NCI-H748 (cell line): ENCODE data around the gene PCDHA13.
"Not testable (repeated sequence)": the region's sequence is repeated elsewhere in the genome, so short reads cannot be mapped to it uniquely, and the experiment has no call there.

Source experiments
- DNase-seq: peaks from one replicate; lab custom pipeline; 2025; ENCODE audit not compliant: unreplicated experiment; lab: John Stamatoyannopoulos, UW

The PCDHA13 gene

GRCh38 chr5:140881889-140882590 lies at the start of gene PCDHA13:
Gene PCDHA13 (plus strand): TSS chr5:140882124. CDS start chr5:140882269, 145 bp downstream.
- DNase-seq, result peak; percentile 93

DNA sequence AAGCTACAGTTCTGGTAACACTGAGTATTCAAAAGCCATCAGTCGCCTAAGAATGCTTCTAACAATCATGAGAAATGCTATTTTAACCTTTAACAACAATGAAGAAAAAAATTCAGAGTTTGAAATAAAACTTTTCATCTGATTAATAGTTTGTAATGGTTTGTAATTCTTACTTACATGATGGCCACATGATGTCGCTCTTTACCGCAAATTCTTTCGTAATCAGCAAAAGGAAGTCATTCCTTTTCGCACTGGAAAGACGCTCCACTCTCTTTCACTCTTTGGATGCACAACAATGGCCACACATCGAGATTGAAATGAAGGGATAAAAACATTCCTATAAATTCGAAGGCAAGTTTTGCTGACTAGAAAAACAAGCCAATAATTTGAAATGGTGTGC lies 47.9 kb upstream of the PCDHA13 start, which contains the start of gene PCDHA7:
Gene PCDHA7 (plus strand): TSS at position 277 of the 400 bp plus-strand sequence. CDS start 115 bp downstream, at position 392.
- DNase-seq, result no peak

DNA sequence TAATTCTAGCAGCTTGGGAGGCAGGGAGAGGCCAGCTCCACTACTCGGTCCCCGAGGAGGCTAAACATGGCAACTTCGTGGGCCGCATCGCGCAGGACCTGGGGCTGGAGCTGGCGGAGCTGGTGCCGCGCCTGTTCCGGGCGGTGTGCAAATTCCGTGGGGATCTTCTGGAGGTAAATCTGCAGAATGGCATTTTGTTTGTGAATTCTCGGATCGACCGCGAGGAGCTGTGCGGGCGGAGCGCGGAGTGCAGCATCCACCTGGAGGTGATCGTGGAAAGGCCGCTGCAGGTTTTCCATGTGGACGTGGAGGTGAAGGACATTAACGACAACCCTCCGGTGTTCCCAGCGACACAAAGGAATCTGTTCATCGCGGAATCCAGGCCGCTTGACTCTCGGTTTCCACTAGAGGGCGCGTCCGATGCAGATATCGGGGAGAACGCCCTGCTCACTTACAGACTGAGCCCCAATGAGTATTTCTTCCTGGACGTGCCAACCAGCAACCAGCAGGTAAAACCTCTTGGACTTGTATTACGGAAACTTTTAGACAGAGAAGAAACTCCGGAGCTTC lies 47.4 kb upstream of the PCDHA13 start:
- not testable (repeated sequence) for DNase-seq

- DNase-seq, result no peak
Measured at GRCh38 chr5:140835622-140836510, 46.1 kb upstream of the PCDHA13 start.

- DNase-seq, result peak; percentile 88
Measured at GRCh38 chr5:140840978-140841962, 40.7 kb upstream of the PCDHA13 start, which contains the start of gene PCDHA8. Gene PCDHA8 (plus strand): TSS chr5:140841187. CDS start chr5:140841322, 135 bp downstream.

- DNase-seq, result no peak
Measured at GRCh38 chr5:140842798-140843733, 38.9 kb upstream of the PCDHA13 start.

DNA sequence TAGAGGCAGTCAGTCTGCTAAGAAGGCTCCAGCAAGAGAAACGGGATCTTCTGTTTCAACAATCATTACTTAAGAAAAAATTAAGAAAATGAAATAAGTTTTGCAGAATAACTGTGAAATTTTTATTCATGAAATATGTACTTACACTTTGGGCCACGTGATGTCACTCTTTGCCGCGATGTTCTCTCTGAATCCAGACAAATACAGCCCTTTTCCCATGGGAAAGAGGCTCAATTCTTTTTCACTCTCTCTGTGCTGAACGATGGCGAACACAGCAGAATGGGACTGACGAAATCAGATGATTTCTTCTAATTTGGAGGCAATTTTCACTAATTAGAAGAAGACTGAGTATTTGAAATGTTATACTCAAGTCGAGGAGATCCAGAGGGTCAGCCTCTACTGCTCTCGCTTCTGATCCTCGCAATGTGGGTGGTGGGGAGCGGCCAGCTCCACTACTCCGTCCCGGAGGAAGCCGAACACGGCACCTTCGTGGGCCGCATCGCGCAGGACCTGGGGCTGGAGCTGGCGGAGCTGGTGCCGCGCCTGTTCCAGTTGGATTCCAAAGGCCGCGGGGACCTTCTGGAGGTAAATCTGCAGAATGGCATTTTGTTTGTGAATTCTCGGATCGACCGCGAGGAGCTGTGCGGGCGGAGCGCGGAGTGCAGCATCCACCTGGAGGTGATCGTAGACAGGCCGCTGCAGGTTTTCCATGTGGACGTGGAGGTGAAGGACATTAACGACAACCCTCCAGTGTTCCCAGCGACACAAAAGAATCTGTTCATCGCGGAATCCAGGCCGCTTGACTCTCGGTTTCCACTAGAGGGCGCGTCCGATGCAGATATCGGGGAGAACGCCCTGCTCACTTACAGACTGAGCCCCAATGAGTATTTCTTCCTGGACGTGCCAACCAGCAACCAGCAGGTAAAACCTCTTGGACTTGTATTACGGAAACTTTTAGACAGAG lies 33.5 kb upstream of the PCDHA13 start, which contains the start of gene PCDHA9:
Gene PCDHA9 (plus strand): TSS at position 244 of the 964 bp plus-strand sequence. CDS start 114 bp downstream, at position 358.
- not testable (repeated sequence) for DNase-seq

GRCh38 chr5:140849831-140850634 lies 31.9 kb upstream of the PCDHA13 start:
- not testable (repeated sequence) for DNase-seq

DNA sequence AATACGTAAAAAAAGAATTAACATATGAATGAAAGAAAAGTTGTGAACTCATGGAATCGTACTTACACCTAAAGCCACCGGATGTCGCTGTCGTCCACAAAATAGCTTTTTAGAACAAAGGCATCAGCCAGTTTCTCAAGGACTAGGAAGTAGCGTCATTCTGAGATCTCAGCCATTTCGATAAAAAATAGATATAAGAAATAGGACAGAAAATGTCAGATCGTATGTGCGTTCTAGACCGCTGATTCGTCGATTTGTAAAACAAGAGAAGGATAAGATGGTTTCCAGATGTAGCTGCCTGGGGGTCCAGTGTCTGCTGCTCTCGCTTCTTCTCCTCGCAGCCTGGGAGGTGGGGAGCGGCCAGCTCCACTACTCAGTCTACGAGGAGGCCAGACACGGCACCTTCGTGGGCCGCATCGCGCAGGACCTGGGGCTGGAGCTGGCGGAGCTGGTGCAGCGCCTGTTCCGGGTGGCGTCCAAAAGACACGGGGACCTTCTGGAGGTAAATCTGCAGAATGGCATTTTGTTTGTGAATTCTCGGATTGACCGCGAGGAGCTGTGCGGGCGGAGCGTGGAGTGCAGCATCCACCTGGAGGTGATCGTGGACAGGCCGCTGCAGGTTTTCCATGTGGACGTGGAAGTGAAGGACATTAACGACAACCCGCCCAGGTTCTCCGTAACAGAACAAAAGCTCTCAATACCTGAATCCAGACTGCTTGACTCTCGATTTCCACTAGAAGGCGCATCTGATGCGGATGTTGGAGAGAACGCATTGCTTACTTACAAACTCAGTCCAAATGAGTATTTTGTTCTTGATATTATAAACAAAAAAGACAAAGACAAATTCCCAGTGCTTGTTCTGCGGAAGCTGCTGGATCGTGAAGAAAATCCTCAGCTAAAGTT lies 25.9 kb upstream of the PCDHA13 start, which contains the start of gene PCDHA10:
Gene PCDHA10 (plus strand): TSS at position 126 of the 903 bp plus-strand sequence. CDS start 152 bp downstream, at position 278.
- peak; percentile 25 for DNase-seq

- DNase-seq, result no peak
Measured at GRCh38 chr5:140857177-140857986, 24.5 kb upstream of the PCDHA13 start.

- no peak for DNase-seq
Measured at GRCh38 chr5:140857987-140858240, 24.0 kb upstream of the PCDHA13 start.

DNA sequence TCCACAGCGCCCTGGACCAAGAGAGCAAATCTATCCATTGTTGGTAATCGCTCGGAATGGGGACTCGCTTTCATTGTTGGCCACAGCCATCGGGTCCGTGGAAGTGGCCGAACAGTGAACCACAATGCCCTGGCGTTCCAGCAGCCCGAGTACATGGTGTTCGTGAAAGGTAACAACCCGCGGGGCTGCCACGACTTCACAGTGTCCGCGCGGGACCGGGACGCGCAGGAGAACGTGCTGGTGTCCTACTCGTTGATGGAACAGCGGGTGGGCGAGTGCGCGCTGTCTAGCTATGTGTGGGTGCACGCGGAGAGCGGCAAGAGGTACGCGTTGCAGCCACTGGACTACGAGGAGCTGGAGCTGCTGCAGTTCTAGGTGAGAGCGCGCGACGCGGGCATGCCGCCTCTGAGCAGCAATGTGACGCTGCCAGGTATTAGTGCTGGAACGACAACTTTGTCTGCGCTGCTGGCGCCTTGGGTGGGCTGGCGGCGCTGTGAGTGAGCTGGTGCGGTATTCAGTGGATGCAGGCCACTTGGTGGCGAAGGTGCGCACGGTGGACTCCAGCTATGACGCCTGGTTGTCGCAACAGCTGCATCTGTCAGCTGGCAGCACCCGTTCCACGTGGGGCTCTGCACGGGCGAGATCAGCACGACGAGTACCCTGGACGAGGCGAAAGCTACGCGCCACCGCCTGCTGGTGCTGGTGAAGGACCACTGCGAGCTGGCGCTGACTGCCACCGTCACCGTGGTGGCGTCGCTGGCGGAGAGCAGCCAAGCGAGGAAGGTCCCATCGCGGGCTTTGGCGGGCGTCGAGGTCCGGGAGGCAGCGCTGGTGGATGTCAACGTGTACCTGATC lies 19.3 kb upstream of the PCDHA13 start:
- no peak for DNase-seq

GRCh38 chr5:140868721-140869554 lies 13.0 kb upstream of the PCDHA13 start, which contains the start of gene PCDHA11:
Gene PCDHA11 (plus strand): TSS chr5:140868957. CDS start chr5:140869104, 147 bp downstream.
- DNase-seq, result peak; percentile 92
